SK-N-SH treated with all-trans-retinoic acid at 6 μM for 48 hours (cell line): ENCODE results near the gene CAMTA2.

Experiments
- BACH2 ChIP-seq: fragments of 250-450 bp; sonication (Bioruptor Pico); IDR thresholded peaks from 2 replicates; pipeline ENCODE4 v1.9.0; 2021; ENCODE audit warnings: mild to moderate bottlenecking, borderline replicate concordance
- TF ChIP-seq, protein P1 (sequence below): fragments of 250-450 bp; sonication (Bioruptor Pico); IDR thresholded peaks from 2 replicates; pipeline ENCODE4 v1.5.1; 2020; ENCODE audit warnings: low read depth, mild to moderate bottlenecking, moderate library complexity

DNA sequence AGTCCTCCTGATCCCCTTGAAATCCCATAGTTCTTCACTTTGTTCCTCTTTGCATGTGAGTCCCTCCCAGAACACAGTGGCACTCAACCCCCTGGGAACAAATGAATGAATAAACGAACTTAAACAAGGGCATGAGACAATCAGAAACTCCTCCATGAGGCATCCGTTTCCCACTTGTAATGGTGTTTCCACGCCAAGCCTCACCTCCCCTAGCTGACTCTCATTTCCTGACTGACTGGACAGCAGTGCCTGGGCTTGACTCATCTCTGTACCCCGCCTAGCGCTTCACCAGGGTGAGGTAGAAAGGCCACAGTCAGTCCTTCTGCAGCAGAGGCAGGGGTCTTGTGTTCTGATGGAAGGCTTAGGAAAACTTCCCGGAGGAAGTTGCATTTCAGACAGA is 24.5 kb upstream of the CAMTA2 start:
- TF ChIP-seq BACH2 (CRISPR knock-in tag): no peak
- TF ChIP-seq, protein P1, sequence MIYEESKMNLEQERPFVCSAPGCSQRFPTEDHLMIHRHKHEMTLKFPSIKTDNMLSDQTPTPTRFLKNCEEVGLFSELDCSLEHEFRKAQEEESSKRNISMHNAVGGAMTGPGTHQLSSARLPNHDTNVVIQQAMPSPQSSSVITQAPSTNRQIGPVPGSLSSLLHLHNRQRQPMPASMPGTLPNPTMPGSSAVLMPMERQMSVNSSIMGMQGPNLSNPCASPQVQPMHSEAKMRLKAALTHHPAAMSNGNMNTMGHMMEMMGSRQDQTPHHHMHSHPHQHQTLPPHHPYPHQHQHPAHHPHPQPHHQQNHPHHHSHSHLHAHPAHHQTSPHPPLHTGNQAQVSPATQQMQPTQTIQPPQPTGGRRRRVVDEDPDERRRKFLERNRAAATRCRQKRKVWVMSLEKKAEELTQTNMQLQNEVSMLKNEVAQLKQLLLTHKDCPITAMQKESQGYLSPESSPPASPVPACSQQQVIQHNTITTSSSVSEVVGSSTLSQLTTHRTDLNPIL (CRISPR knock-in tag): no peak
